Prostate gland (tissue), 2 donors: ENCODE measurements around the gene FBXO44. TPM values are rescaled to one million over a fixed set of nuclear protein-coding genes. Genes with fewer than 3 reads are reported as not detected.

Experiments used
- DNase-seq: peaks from one replicate; pipeline ENCODE4 v3.0.0-alpha.2; 2019; ENCODE audit warnings: low spot score
- H3K27ac ChIP-seq, 2 donors: fragments of 200-600 bp; sonication (generic); 2 replicates each; pipeline ENCODE4 v1.5.1; 2017 to 2019
- H3K27me3 ChIP-seq: fragments of 200-600 bp; sonication (generic); replicated peaks from 2 replicates; pipeline ENCODE4 v1.5.1; 2019; ENCODE audit not compliant: insufficient read depth
- H3K36me3 ChIP-seq, 2 donors: fragments of 200-600 bp; sonication (generic); 1 replicate in 1 of 2; 2 replicates in 1 of 2; pipeline versions ENCODE4 v1.5.1 to v1.8.1; 2017 to 2019
- H3K4me1 ChIP-seq: fragments of 200-600 bp; sonication (generic); replicated peaks from 2 replicates; pipeline ENCODE4 v1.5.1; 2019
- H3K4me3 ChIP-seq, 2 donors: fragments of 200-600 bp; sonication (generic); 2 replicates each; pipeline ENCODE4 v1.5.1; 2017 to 2019
- H3K9me3 ChIP-seq: fragments of 200-600 bp; sonication (generic); 2 replicates; pipeline ENCODE4 v1.5.1; 2017
- CTCF ChIP-seq, 4 experiments: fragments of 200-600 bp in 2 of 4; fragments of 450-650 bp in 2 of 4; sonication (generic) in 2 of 4; IDR thresholded peaks; 1 replicate in 3 of 4; 2 replicates in 1 of 4; pipeline ENCODE4 v1.5.1; 2016 to 2019; ENCODE audit warnings: antibody characterized with exemption in 4 of 4, mild to moderate bottlenecking in 2 of 4, moderate library complexity in 2 of 4
- POLR2A ChIP-seq: fragments of 450-650 bp; IDR thresholded peaks from one replicate; pipeline ENCODE4 v1.6.1; 2016; ENCODE audit warnings: antibody characterized with exemption, mild to moderate bottlenecking
- POLR2AphosphoS5 ChIP-seq: sonication (generic); formaldehyde crosslinking; IDR thresholded peaks from one replicate; pipeline ENCODE4 v1.6.1; 2017; ENCODE audit warnings: antibody characterized with exemption
- WGBS: methylation state at CpG from one replicate; pipeline ENCODE4 v1.1.5; 2018; 5-methylcytosine and 5-hydroxymethylcytosine counted together
- intact Hi-C: fragments of 100-400 bp; cut with DNase I; formaldehyde crosslinking; loops from one replicate; pipeline ENCODE4 v1.14.2; 2022
- total RNA-seq, 2 donors: library from RNA; depleted of rRNA; stranded (reverse); fragments of >200 nt; gene quantifications; one replicate each; pipeline ENCODE4 v1.1.0, GENCODE V29; 2016

FBXO44 gene
- total RNA-seq, 2 donors from 2014 or later = 29.5 to 51.2 TPM

- Histone ChIP-seq H3K27me3 (no peaks in the 10 kb centered on the region), H3K4me1 (peaks cover 7% of the 10 kb centered on the region), H3K4me3 (peak overlapping the region; percentile 81 to 85), H3K9me3 (no peaks in the 10 kb centered on the region), H3K36me3 (no peaks in the 10 kb centered on the region), H3K27ac (peak overlapping the region; percentile 78 to 80)
- intact Hi-C loops = loop anchor here (5.0 kb wide), 1 partner anchor 69 kb away; no protein-coding TSS in a partner anchor
- DNase-seq = no peak
- 65% methylated on average over 7 of the region's 7 CpGs for WGBS
- TF ChIP-seq POLR2AphosphoS5 (no peak), POLR2A (no peak), CTCF (IDR thresholded peaks at IDR 0.05) (no peak)
Measured at GRCh38 chr1:11653861-11654136, 878 bp upstream of the FBXO44 start.

- WGBS = 20% methylated on average over 15 of the region's 45 CpGs
- Histone ChIP-seq H3K27ac (peak overlapping the region; percentile 60 to 80), H3K4me1 (peaks cover 7% of the 10 kb centered on the region), H3K27me3 (no peaks in the 10 kb centered on the region), H3K4me3 (peak overlapping the region; percentile 81 to 85), H3K9me3 (no peaks in the 10 kb centered on the region), H3K36me3 (no peaks in the 10 kb centered on the region)
- TF ChIP-seq CTCF (IDR thresholded peaks at IDR 0.05) (no peak), POLR2AphosphoS5 (no peak), POLR2A (no peak)
- DNase-seq = no peak
- intact Hi-C loops = loop anchor here (5.0 kb wide), 2 partner anchors 67 to 147 kb away; no protein-coding TSS in a partner anchor
Measured at GRCh38 chr1:11654939-11655808, 497 bp downstream of the FBXO44 start.

DNA sequence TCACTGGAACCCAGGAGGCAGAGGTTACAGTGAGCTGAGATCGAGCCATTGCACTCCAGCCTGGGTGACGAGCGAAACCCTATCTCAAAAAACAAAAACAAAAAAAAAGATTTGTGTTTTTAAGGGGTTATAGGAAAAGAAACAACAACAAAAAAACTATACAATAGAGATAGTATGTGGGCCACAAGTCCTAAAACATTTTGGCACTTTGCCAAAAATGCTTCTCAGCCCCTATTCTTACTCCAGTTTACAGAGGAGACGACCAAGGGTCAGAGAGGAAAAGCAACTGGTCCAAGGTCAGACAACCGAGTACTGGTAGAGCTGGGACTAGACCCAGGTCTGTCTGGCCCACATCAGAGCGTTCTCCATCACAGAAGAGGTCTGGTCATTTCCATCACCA is 3.0 kb downstream of the FBXO44 start:
- peaks cover 7% of the 10 kb centered on the region for H3K4me1 ChIP-seq
- no peak for TF ChIP-seq POLR2A
- intact Hi-C loops = loop anchor here (5.0 kb wide), 1 partner anchor 145 kb away; no protein-coding TSS in a partner anchor
- DNase-seq = no peak
- WGBS = 81% methylated on average over 6 of the region's 6 CpGs
- no peaks in the 10 kb centered on the region for H3K36me3 ChIP-seq
- no peaks in the 10 kb centered on the region for H3K27me3 ChIP-seq
- no peak overlapping the region for H3K27ac ChIP-seq
- H3K9me3 ChIP-seq = no peaks in the 10 kb centered on the region
- H3K4me3 ChIP-seq = no peak overlapping the region

DNA sequence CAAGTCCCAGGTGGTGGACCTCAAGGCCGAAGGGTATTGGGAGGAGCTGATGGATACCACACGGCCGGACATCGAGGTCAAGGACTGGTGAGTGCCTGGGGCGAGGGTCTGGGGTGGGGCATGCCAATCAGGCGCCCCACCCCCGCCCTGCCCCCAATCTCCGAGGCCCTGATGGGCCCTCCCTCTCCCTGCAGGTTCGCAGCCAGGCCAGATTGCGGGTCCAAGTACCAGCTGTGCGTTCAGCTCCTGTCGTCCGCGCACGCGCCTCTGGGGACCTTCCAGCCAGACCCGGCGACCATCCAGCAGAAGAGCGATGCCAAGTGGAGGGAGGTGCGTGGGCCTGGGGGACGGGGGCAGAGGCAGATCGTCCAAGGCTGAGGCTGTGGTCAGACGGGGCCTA is 3.9 kb downstream of the FBXO44 start:
- TF ChIP-seq POLR2A (no peak), CTCF (IDR thresholded peaks at IDR 0.05) (no peak)
- no peak overlapping the region for H3K4me3 ChIP-seq
- intact Hi-C loops = loop anchor here (5.0 kb wide), 1 partner anchor 144 kb away; no protein-coding TSS in a partner anchor
- no peaks in the 10 kb centered on the region for H3K27me3 ChIP-seq
- H3K9me3 ChIP-seq = no peaks in the 10 kb centered on the region
- DNase-seq = no peak
- H3K4me1 ChIP-seq = peaks cover 7% of the 10 kb centered on the region
- WGBS = 90% methylated on average over 23 of the region's 23 CpGs
- H3K27ac ChIP-seq = no peak overlapping the region
- no peaks in the 10 kb centered on the region for H3K36me3 ChIP-seq

DNA sequence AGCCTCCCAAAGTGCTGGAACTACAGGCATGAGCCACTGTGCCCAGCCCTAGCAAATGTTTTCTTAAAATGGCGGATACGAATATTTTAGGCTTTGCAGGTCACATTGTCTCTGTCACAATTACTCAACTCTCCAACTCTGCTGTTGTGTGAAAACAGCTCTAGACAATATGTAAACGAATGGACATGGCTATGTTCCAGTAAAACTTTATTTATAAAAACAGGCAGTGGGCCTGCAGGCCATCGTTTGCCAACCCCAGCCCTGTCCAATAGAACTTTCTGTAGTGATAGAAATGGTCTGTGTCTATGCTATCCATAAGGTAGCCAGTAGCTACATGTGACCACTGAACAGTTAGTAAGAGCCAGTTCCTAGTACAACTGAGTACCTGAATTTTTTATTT is 5.1 kb downstream of the FBXO44 start:
- Histone ChIP-seq H3K27ac (no peak overlapping the region), H3K4me1 (peaks cover 7% of the 10 kb centered on the region), H3K27me3 (no peaks in the 10 kb centered on the region), H3K9me3 (no peaks in the 10 kb centered on the region), H3K36me3 (no peaks in the 10 kb centered on the region), H3K4me3 (no peak overlapping the region)
- no peak for DNase-seq
- 88% methylated on average over 4 of the region's 4 CpGs for WGBS
- intact Hi-C loops = loop anchor here (5.0 kb wide), 1 partner anchor 143 kb away; no protein-coding TSS in a partner anchor
- no peak for TF ChIP-seq POLR2AphosphoS5

GRCh38 chr1:11661103-11661502 is 6.4 kb downstream of the FBXO44 start:
- no peak for DNase-seq
- H3K27me3 ChIP-seq = no peaks in the 10 kb centered on the region
- intact Hi-C loops = no loop called here
- no peak overlapping the region for H3K27ac ChIP-seq
- H3K36me3 ChIP-seq = no peaks in the 10 kb centered on the region
- H3K4me3 ChIP-seq = no peak overlapping the region
- WGBS = 94% methylated on average over 17 of the region's 17 CpGs
- no peaks in the 10 kb centered on the region for H3K9me3 ChIP-seq
- H3K4me1 ChIP-seq = no peaks in the 10 kb centered on the region
- TF ChIP-seq POLR2A (no peak), CTCF (IDR thresholded peaks at IDR 0.05) (no peak), POLR2AphosphoS5 (no peak)
